ENCODE results near the gene WNT9A. TPM values are rescaled to one million over a fixed set of nuclear protein-coding genes. Genes with fewer than 3 reads are reported as not detected.

WNT9A gene
- total and polyA plus RNA-seq, 4 donors, result 2.6 to 8.6 (median 4.9) TPM

GRCh38 chr1:227951624-227952373, 4.1 kb upstream of the WNT9A start:
- peak in 1 of 3 donors; percentile 7 for DNase-seq
- TF ChIP-seq, protein P1, sequence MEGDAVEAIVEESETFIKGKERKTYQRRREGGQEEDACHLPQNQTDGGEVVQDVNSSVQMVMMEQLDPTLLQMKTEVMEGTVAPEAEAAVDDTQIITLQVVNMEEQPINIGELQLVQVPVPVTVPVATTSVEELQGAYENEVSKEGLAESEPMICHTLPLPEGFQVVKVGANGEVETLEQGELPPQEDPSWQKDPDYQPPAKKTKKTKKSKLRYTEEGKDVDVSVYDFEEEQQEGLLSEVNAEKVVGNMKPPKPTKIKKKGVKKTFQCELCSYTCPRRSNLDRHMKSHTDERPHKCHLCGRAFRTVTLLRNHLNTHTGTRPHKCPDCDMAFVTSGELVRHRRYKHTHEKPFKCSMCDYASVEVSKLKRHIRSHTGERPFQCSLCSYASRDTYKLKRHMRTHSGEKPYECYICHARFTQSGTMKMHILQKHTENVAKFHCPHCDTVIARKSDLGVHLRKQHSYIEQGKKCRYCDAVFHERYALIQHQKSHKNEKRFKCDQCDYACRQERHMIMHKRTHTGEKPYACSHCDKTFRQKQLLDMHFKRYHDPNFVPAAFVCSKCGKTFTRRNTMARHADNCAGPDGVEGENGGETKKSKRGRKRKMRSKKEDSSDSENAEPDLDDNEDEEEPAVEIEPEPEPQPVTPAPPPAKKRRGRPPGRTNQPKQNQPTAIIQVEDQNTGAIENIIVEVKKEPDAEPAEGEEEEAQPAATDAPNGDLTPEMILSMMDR (IDR thresholded peaks at IDR 0.05; ENCODE audit: control extremely low read depth, extremely low read depth), result no peak
- WGBS, 2 donors, result 90% methylated on average over 9 of the region's 9 CpGs

DNA sequence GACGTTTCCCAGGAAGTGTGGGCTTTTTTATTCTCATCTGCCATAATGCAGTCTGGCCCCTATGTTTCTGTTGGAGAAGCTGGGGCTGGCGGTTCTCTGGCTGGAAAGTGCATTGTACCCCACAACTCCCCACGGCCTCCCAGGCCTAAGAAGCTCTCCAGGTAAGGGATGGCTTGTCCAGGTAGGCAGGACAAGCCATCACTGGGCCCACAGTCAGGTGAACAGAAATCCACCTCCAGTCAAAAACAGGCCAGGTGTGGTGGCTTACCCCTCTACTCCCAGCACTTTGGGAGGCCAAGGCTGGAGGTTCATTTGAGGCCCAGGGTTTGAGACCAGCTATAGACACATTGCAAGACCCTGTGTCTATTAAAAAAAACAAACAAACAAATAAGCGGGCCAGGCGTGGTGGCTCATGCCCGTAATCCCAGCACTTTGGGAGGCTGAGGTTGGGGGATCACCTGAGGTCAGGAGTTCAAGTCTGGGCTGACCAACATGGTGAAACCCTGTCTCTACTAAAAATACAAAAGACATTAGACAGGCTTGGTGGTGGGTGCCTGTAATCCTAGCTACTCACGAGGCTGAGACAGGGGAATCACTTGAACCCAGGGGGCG, 3.1 kb upstream of the WNT9A start:
- peaks cover 0 to 4% (median under 1%) of the 10 kb centered on the region in 4 donors for H3K9me3 ChIP-seq (ENCODE audit: control insufficient read depth in 4 of 4, insufficient read depth in 3 of 4, low read length in 3 of 4)
- 87 to 93% methylated on average over 8 of the region's 8 CpGs for WGBS, 2 donors
- no peaks in the 10 kb centered on the region for H3K27me3 ChIP-seq (ENCODE audit: control insufficient read depth in 3 of 3, insufficient read depth in 3 of 3, low read length in 2 of 3)
- no peaks in the 10 kb centered on the region for H3K36me3 ChIP-seq (ENCODE audit: control insufficient read depth in 4 of 4, insufficient read depth in 4 of 4, low read length in 4 of 4)
- no peak overlapping the region for H3K27ac ChIP-seq (ENCODE audit: low read depth in 1 of 2, low read length in 1 of 2)
- TF ChIP-seq, protein P1 (IDR thresholded peaks at IDR 0.05; ENCODE audit: control extremely low read depth, extremely low read depth), result no peak
- DNase-seq, result peak in 1 of 3 donors; percentile 5
- ATAC-seq (ENCODE audit: insufficient read depth, low FRiP score), result no peak
- no peak overlapping the region for H3K9ac ChIP-seq (ENCODE audit: insufficient read depth in 1 of 2, low read length in 2 of 2)
- peaks cover 0 to 39% (median 7%) of the 10 kb centered on the region in 5 donors for H3K4me1 ChIP-seq (ENCODE audit: control insufficient read depth in 5 of 5, insufficient read depth in 5 of 5, low read length in 5 of 5)
- no peak overlapping the region for H3K4me3 ChIP-seq

More at GRCh38 chr1:227951624-227952373, 4.1 kb upstream of the WNT9A start:
- no peaks in the 10 kb centered on the region for H3K36me3 ChIP-seq (ENCODE audit: control insufficient read depth in 4 of 4, insufficient read depth in 4 of 4, low read length in 4 of 4)
- peaks cover 0 to 4% (median under 1%) of the 10 kb centered on the region in 4 donors for H3K9me3 ChIP-seq (ENCODE audit: control insufficient read depth in 4 of 4, insufficient read depth in 3 of 4, low read length in 3 of 4)
- no peaks in the 10 kb centered on the region for H3K27me3 ChIP-seq (ENCODE audit: control insufficient read depth in 3 of 3, insufficient read depth in 3 of 3, low read length in 2 of 3)
- no peak overlapping the region for H3K4me3 ChIP-seq
- H3K9ac ChIP-seq (ENCODE audit: insufficient read depth in 1 of 2, low read length in 2 of 2), result no peak overlapping the region
- H3K27ac ChIP-seq (ENCODE audit: low read depth in 1 of 2, low read length in 1 of 2), result no peak overlapping the region
- H3K4me1 ChIP-seq (ENCODE audit: control insufficient read depth in 5 of 5, insufficient read depth in 5 of 5, low read length in 5 of 5), result peaks cover 0 to 32% (median 2%) of the 10 kb centered on the region in 5 donors
- ATAC-seq (ENCODE audit: insufficient read depth, low FRiP score), result no peak

- Histone ChIP-seq H3K27me3 (ENCODE audit: control insufficient read depth in 3 of 3, insufficient read depth in 3 of 3, low read length in 2 of 3) (no peaks in the 10 kb centered on the region), H3K27ac (ENCODE audit: low read depth in 1 of 2, low read length in 1 of 2) (no peak overlapping the region), H3K9ac (ENCODE audit: insufficient read depth in 1 of 2, low read length in 2 of 2) (no peak overlapping the region), H3K36me3 (ENCODE audit: control insufficient read depth in 4 of 4, insufficient read depth in 4 of 4, low read length in 4 of 4) (no peaks in the 10 kb centered on the region), H3K4me3 (no peak overlapping the region), H3K9me3 (ENCODE audit: control insufficient read depth in 4 of 4, insufficient read depth in 3 of 4, low read length in 3 of 4) (peaks cover 0 to 4% (median under 1%) of the 10 kb centered on the region in 4 donors), H3K4me1 (ENCODE audit: control insufficient read depth in 5 of 5, insufficient read depth in 5 of 5, low read length in 5 of 5) (peaks cover 0 to 46% (median 7%) of the 10 kb centered on the region in 5 donors)
- ATAC-seq (ENCODE audit: insufficient read depth, low FRiP score) (no peak), DNase-seq (peak in 1 of 3 donors; percentile 9)
- TF ChIP-seq, protein P1 (IDR thresholded peaks at IDR 0.05; ENCODE audit: control extremely low read depth, extremely low read depth), result no peak
- WGBS, 2 donors, result 90 to 93% methylated on average over 13 of the region's 13 CpGs
These were observed 2.4 kb upstream of the WNT9A start for GRCh38 chr1:227949954-227950734.

Measured in lung (tissue), 12 donors.